IMR-90 (cell line): ENCODE measurements around the gene DCDC1. TPM values are rescaled to one million over a fixed set of nuclear protein-coding genes. Genes with fewer than 3 reads are reported as not detected.

Experiments used
- ATAC-seq: fragments of 200-7000 bp; cut with Tn5 transposase; 2 replicates; pipeline ENCODE4 v1.9.1; 2020; ENCODE audit warnings: low read depth, mild to moderate bottlenecking, moderate library complexity
- BruUV-seq: library from RNA; stranded (reverse); fragments of 400-500 nt; replicated peaks from 2 replicates; lab custom pipeline; 2021; lab: Mats Ljungman, UMichigan
- CTCF ChIA-PET: fragments of 300-600 bp; formaldehyde crosslinking; extraction: SDS; loops from one replicate; lab custom pipeline; 2021; ENCODE audit warnings: antibody characterized with exemption; lab: Yijun Ruan, JAX
- POLR2A ChIA-PET: fragments of 300-600 bp; sonication (Branson Sonifier 250); formaldehyde crosslinking; loops from one replicate; lab custom pipeline; 2022; ENCODE audit warnings: antibody characterized with exemption; ENCODE audit not compliant: unreplicated experiment; lab: Charles Lee
- DNase-seq: peaks from one replicate; pipeline ENCODE4 v3.0.0; 2013
- H2AFZ ChIP-seq: replicated peaks from 2 replicates; pipeline ENCODE3; 2013; ENCODE audit warnings: low read length, mild to moderate bottlenecking; ENCODE audit not compliant: poor library complexity
- H2AK5ac ChIP-seq: 2 replicates; pipeline ENCODE4 v1.6.1; 2013; ENCODE audit warnings: low read depth, low read length, inconsistent platforms
- H2AK9ac ChIP-seq: replicated peaks from 2 replicates; pipeline ENCODE3; 2013; ENCODE audit warnings: mild to moderate bottlenecking, low read depth, low read length, moderate library complexity; ENCODE audit not compliant: poor library complexity
- H2BK120ac ChIP-seq: 2 replicates; pipeline ENCODE4 v1.6.1; 2013; ENCODE audit warnings: low read depth, low read length, inconsistent platforms
- H2BK15ac ChIP-seq: 3 replicates; pipeline ENCODE4 v1.6.1; 2013; ENCODE audit warnings: low read depth, low read length, inconsistent platforms
- H2BK20ac ChIP-seq: 2 replicates; pipeline ENCODE4 v1.6.1; 2013; ENCODE audit warnings: low read depth, mild to moderate bottlenecking, inconsistent platforms, low read length, moderate library complexity
- H2BK5ac ChIP-seq: 2 replicates; pipeline ENCODE4 v1.6.1; 2013; ENCODE audit warnings: mild to moderate bottlenecking, low read depth, low read length, inconsistent platforms; ENCODE audit not compliant: poor library complexity, severe bottlenecking
- H3K14ac ChIP-seq: replicated peaks from 2 replicates; pipeline ENCODE4 v1.6.1; 2013; ENCODE audit warnings: low read depth, low read length, inconsistent platforms
- H3K18ac ChIP-seq: 2 replicates; pipeline ENCODE4 v1.6.1; 2013; ENCODE audit warnings: low read depth, low read length, control low read depth
- H3K23ac ChIP-seq: 2 replicates; pipeline ENCODE4 v1.6.1; 2013; ENCODE audit warnings: low read depth, low read length, inconsistent platforms
- H3K27ac ChIP-seq: 2 replicates; pipeline ENCODE4 v1.5.1; 2013; ENCODE audit warnings: mild to moderate bottlenecking, control low read depth, low read length; ENCODE audit not compliant: insufficient read depth
- H3K27me3 ChIP-seq: 2 replicates; pipeline ENCODE4 v1.6.1; 2013; ENCODE audit warnings: low read length; ENCODE audit not compliant: control insufficient read depth, insufficient read depth
- H3K36me3 ChIP-seq: 2 replicates; pipeline ENCODE4 v1.6.1; 2013; ENCODE audit warnings: low read length, mixed read lengths; ENCODE audit not compliant: control insufficient read depth, insufficient read depth
- H3K4ac ChIP-seq: 2 replicates; pipeline ENCODE4 v1.6.1; 2013; ENCODE audit warnings: low read depth, low read length, inconsistent platforms
- H3K4me1 ChIP-seq: 2 replicates; pipeline ENCODE4 v1.6.1; 2013; ENCODE audit warnings: low read length, mixed read lengths; ENCODE audit not compliant: control insufficient read depth, insufficient read depth
- H3K4me2 ChIP-seq: 2 replicates; pipeline ENCODE4 v1.6.1; 2013; ENCODE audit warnings: low read depth, mild to moderate bottlenecking, control low read depth, low read length, moderate library complexity
- H3K4me3 ChIP-seq: 2 replicates; pipeline ENCODE4 v1.5.1; 2013; ENCODE audit warnings: low read depth, mild to moderate bottlenecking, control low read depth, low read length, moderate library complexity; ENCODE audit not compliant: insufficient read depth
- H3K56ac ChIP-seq: 2 replicates; pipeline ENCODE4 v1.6.1; 2013; ENCODE audit warnings: low read length, inconsistent platforms; ENCODE audit not compliant: insufficient read depth; ENCODE audit errors: extremely low read depth
- H3K79me1 ChIP-seq, 2 experiments: 2 replicates each; pipeline ENCODE4 v1.6.1; 2013; ENCODE audit warnings: low read length in 2 of 2, inconsistent platforms in 1 of 2, low read depth in 1 of 2
- H3K9ac ChIP-seq: 2 replicates; pipeline ENCODE4 v1.6.1; 2013; ENCODE audit warnings: low read depth, low read length, control low read depth
- H3K9me1 ChIP-seq: 2 replicates; pipeline ENCODE4 v1.6.1; 2013; ENCODE audit warnings: low read length, inconsistent platforms; ENCODE audit not compliant: insufficient read depth
- H3K9me3 ChIP-seq: 2 replicates; pipeline ENCODE4 v1.6.1; 2013; ENCODE audit warnings: low read length; ENCODE audit not compliant: control insufficient read depth, insufficient read depth
- H4K20me1 ChIP-seq: 2 replicates; pipeline ENCODE4 v1.6.1; 2013; ENCODE audit warnings: low read length, inconsistent platforms; ENCODE audit not compliant: insufficient read depth
- H4K5ac ChIP-seq: 2 replicates; pipeline ENCODE4 v1.6.1; 2013; ENCODE audit warnings: mild to moderate bottlenecking, low read depth, low read length, control low read depth
- H4K8ac ChIP-seq, 2 experiments: 2 replicates each; pipeline ENCODE4 v1.6.1; 2013; ENCODE audit warnings: low read depth in 2 of 2, low read length in 2 of 2, control low read depth in 1 of 2, inconsistent platforms in 1 of 2
- H4K91ac ChIP-seq: 2 replicates; pipeline ENCODE4 v1.6.1; 2013; ENCODE audit warnings: low read depth, low read length, inconsistent platforms; ENCODE audit not compliant: insufficient read depth
- BHLHE40 ChIP-seq: fragments of 150-350 bp; IDR thresholded peaks from 2 replicates; pipeline ENCODE4 v1.6.1; 2016; ENCODE audit warnings: mild to moderate bottlenecking, low read depth, low read length
- CEBPB ChIP-seq: IDR thresholded peaks from 2 replicates; pipeline ENCODE4 v1.6.1; 2012; ENCODE audit warnings: low read depth, low read length, improper control_type of control experiment
- CHD1 ChIP-seq: IDR thresholded peaks from 2 replicates; pipeline ENCODE4 v1.6.1; 2012; ENCODE audit warnings: low read depth, low read length, improper control_type of control experiment
- CTCF ChIP-seq: conservative IDR thresholded peaks from 2 replicates; pipeline ENCODE4 v1.5.1; 2012; ENCODE audit warnings: mild to moderate bottlenecking, low read depth, low read length, improper control_type of control experiment
- ELK1 ChIP-seq: fragments of 150-350 bp; IDR thresholded peaks from 2 replicates; pipeline ENCODE4 v1.6.1; 2016; ENCODE audit warnings: low read depth, mild to moderate bottlenecking, low read length, moderate library complexity, borderline replicate concordance
- FOS ChIP-seq: fragments of 150-350 bp; IDR thresholded peaks from 2 replicates; pipeline ENCODE4 v1.6.1; 2016; ENCODE audit warnings: low read depth, low read length
- MAFK ChIP-seq: IDR thresholded peaks from 2 replicates; pipeline ENCODE4 v1.6.1; 2012; ENCODE audit warnings: low read depth, low read length, improper control_type of control experiment
- MAZ ChIP-seq: IDR thresholded peaks from 2 replicates; pipeline ENCODE4 v1.6.1; 2012; ENCODE audit warnings: low read depth, mild to moderate bottlenecking, low read length, improper control_type of control experiment, moderate library complexity, borderline replicate concordance
- MXI1 ChIP-seq: IDR thresholded peaks from 2 replicates; pipeline ENCODE4 v1.6.1; 2012; ENCODE audit warnings: low read depth, mild to moderate bottlenecking, low read length, moderate library complexity, borderline replicate concordance
- NFE2L2 ChIP-seq: fragments of 150-350 bp; IDR thresholded peaks from 2 replicates; pipeline ENCODE4 v1.6.1; 2016; ENCODE audit warnings: low read depth, mild to moderate bottlenecking, low read length
- POLR2A ChIP-seq: IDR thresholded peaks from 2 replicates; pipeline ENCODE4 v1.6.1; 2012; ENCODE audit warnings: mild to moderate bottlenecking, low read depth, low read length
- RAD21 ChIP-seq: IDR thresholded peaks from 2 replicates; pipeline ENCODE4 v1.6.1; 2012; ENCODE audit warnings: low read length, improper control_type of control experiment
- SMC3 ChIP-seq: fragments of 150-350 bp; IDR thresholded peaks from 2 replicates; pipeline ENCODE4 v1.6.1; 2016; ENCODE audit warnings: low read depth, mild to moderate bottlenecking, antibody characterized with exemption, low read length, moderate library complexity
- dilution Hi-C: fragments of 300-500 bp; cut with HindIII; formaldehyde crosslinking; loops from one replicate; pipeline ENCODE4 v1.14.3; 2018; ENCODE audit warnings: low sequenced_read_pairs; ENCODE audit not compliant: unreplicated experiment
- in situ Hi-C: fragments of 300-500 bp; cut with MboI; formaldehyde crosslinking; loops from 3 replicates; pipeline ENCODE4 v1.14.3; 2019; ENCODE audit warnings: low sequenced_read_pairs, inconsistent platforms, mixed read lengths
- intact Hi-C: fragments of 100-400 bp; cut with micrococcal nuclease; formaldehyde crosslinking; loops from 2 replicates; pipeline ENCODE4 v1.10.0; 2022
- polyA plus RNA-seq, 3 experiments: library from polyadenylated mRNA; depleted of rRNA; stranded (reverse); fragments of >200 nt; gene quantifications; 2 replicates each; pipeline ENCODE4 v1.2.3, GENCODE V29; 2012; ENCODE audit warnings: low replicate concordance in 1 of 3
- total RNA-seq: library from RNA; depleted of rRNA; stranded (reverse); fragments of >200 nt; gene quantifications from 2 replicates; pipeline ENCODE4 v1.2.3, GENCODE V29; 2012
- TF ChIP-seq, protein P1 (sequence below): fragments of 150-350 bp; IDR thresholded peaks from 2 replicates; pipeline ENCODE4 v1.6.1; 2017; ENCODE audit warnings: mild to moderate bottlenecking, antibody characterized with exemption, low read length, low read depth

Gene DCDC1
- total and polyA plus RNA-seq, 2 of the 4 experiments (the other 2 are of a cell fraction): not detected

DNA sequence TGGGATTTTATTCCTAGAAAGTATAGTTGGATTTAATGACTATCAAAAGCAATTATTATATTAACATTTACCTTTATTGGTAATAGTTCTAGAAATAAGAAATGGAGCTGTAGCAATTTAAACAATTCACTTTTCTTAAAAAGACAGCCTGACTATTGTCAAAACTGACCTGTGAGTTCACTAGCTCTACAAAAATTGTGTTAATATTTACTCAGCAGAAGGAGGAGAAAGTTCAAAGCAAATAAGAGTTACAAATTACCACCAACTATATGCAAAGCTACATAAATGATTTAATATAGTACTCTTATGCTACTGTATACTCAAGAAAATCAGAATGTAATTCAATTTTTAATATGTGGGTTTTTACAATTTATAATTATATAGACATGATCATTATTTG, 310.0 kb downstream of the DCDC1 start:
- Histone ChIP-seq H4K20me1 (no peaks in the 10 kb centered on the region), H2BK20ac (no peak overlapping the region), H3K14ac (no peak overlapping the region), H3K9me1 (no peaks in the 10 kb centered on the region), H2AK9ac (no peak overlapping the region), H4K8ac (no peak overlapping the region), H2BK5ac (no peak overlapping the region), H3K27me3 (no peaks in the 10 kb centered on the region), H4K91ac (no peak overlapping the region), H3K56ac (no peak overlapping the region), H2BK15ac (no peak overlapping the region), H2BK120ac (no peak overlapping the region), H3K4me1 (no peaks in the 10 kb centered on the region), H3K18ac (no peak overlapping the region), H3K79me1 (no peaks in the 10 kb centered on the region), H3K4me3 (no peak overlapping the region), H3K9ac (no peak overlapping the region), H3K4me2 (no peak overlapping the region), H3K4ac (no peak overlapping the region), H3K9me3 (no peaks in the 10 kb centered on the region), H2AK5ac (no peak overlapping the region), H3K36me3 (no peaks in the 10 kb centered on the region), H4K5ac (no peak overlapping the region), H3K27ac (no peak overlapping the region), H2AFZ (no peak overlapping the region), H3K23ac (no peak overlapping the region)
- in situ Hi-C loops: no loop called here
- TF ChIP-seq NFE2L2: no peak
- no peak for TF ChIP-seq SMC3
- TF ChIP-seq ELK1: no peak
- no peak for TF ChIP-seq MXI1
- no peak for TF ChIP-seq MAZ
- no peak for TF ChIP-seq MAFK
- TF ChIP-seq POLR2A: no peak
- TF ChIP-seq CTCF: no peak
- no peak for TF ChIP-seq CEBPB
- TF ChIP-seq FOS: no peak
- TF ChIP-seq RAD21: no peak
- no peak for TF ChIP-seq CHD1
- TF ChIP-seq BHLHE40: no peak
- TF ChIP-seq, protein P1, sequence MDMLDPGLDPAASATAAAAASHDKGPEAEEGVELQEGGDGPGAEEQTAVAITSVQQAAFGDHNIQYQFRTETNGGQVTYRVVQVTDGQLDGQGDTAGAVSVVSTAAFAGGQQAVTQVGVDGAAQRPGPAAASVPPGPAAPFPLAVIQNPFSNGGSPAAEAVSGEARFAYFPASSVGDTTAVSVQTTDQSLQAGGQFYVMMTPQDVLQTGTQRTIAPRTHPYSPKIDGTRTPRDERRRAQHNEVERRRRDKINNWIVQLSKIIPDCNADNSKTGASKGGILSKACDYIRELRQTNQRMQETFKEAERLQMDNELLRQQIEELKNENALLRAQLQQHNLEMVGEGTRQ: no peak
- ChIA-PET CTCF (interaction anchor here (0.5 kb wide), 1 partner anchor 25 kb away, joined by 3 read pairs; no protein-coding TSS in a partner anchor), POLR2A (no interaction called here)
- no TSS peak for BruUV-seq
- no peak for DNase-seq
- dilution Hi-C loops: no loop called here
- ATAC-seq: no peak
- intact Hi-C loops: no loop called here
